GM21390 (cell line): ENCODE data around the gene ZNF827.

Experiments used
- ATAC-seq: cut with Tn5 transposase; IDR thresholded peaks from one replicate; pipeline ENCODE4 v1.9.1; 2021; ENCODE audit not compliant: unreplicated experiment

The ZNF827 gene

GRCh38 chr4:145829629-145830395, 108.8 kb downstream of the ZNF827 start:
- ATAC-seq, result peak; percentile 48

GRCh38 chr4:145828802-145829485, 109.7 kb downstream of the ZNF827 start:
- ATAC-seq, result peak; percentile 67

GRCh38 chr4:145827885-145828284, 110.7 kb downstream of the ZNF827 start:
- ATAC-seq, result no peak

- ATAC-seq, result no peak
Observed at GRCh38 chr4:145825255-145825654, 113.4 kb downstream of the ZNF827 start.

- ATAC-seq, result no peak
Observed at GRCh38 chr4:145824463-145824862, 114.2 kb downstream of the ZNF827 start.

- ATAC-seq, result peak; percentile 33
Observed at GRCh38 chr4:145823743-145824142, 114.9 kb downstream of the ZNF827 start.

- ATAC-seq, result no peak
Observed at GRCh38 chr4:145822581-145822980, 116.0 kb downstream of the ZNF827 start.

GRCh38 chr4:145822181-145822580, 116.4 kb downstream of the ZNF827 start:
- no peak for ATAC-seq

- no peak for ATAC-seq
Observed at GRCh38 chr4:145821766-145822165, 116.9 kb downstream of the ZNF827 start.

GRCh38 chr4:145820407-145820806, 118.2 kb downstream of the ZNF827 start:
- ATAC-seq, result no peak

- no peak for ATAC-seq
Observed at GRCh38 chr4:145819853-145820181, 118.8 kb downstream of the ZNF827 start.

- no peak for ATAC-seq
Observed at GRCh38 chr4:145819101-145819852, 119.3 kb downstream of the ZNF827 start.

- no peak for ATAC-seq
Observed at GRCh38 chr4:145818011-145818410, 120.6 kb downstream of the ZNF827 start.

GRCh38 chr4:145816091-145816490, 122.5 kb downstream of the ZNF827 start:
- ATAC-seq, result no peak

GRCh38 chr4:145815626-145816025, 123.0 kb downstream of the ZNF827 start:
- ATAC-seq, result no peak

GRCh38 chr4:145815027-145815612, 123.5 kb downstream of the ZNF827 start:
- ATAC-seq, result no peak

- no peak for ATAC-seq
Observed at GRCh38 chr4:145814246-145814645, 124.4 kb downstream of the ZNF827 start.

GRCh38 chr4:145812919-145813318, 125.7 kb downstream of the ZNF827 start:
- no peak for ATAC-seq

GRCh38 chr4:145808848-145809512, 129.6 kb downstream of the ZNF827 start:
- peak; percentile 30 for ATAC-seq

- ATAC-seq, result peak; percentile 56
Observed at GRCh38 chr4:145808021-145808650, 130.5 kb downstream of the ZNF827 start.
